GM19238 (cell line): Measurements from ENCODE around the gene MAF.

Source experiments
- DNase-seq: peaks from one replicate; pipeline ENCODE4 v3.0.0; 2011; ENCODE audit warnings: low spot score; ENCODE audit not compliant: insufficient read length

Gene MAF

DNA sequence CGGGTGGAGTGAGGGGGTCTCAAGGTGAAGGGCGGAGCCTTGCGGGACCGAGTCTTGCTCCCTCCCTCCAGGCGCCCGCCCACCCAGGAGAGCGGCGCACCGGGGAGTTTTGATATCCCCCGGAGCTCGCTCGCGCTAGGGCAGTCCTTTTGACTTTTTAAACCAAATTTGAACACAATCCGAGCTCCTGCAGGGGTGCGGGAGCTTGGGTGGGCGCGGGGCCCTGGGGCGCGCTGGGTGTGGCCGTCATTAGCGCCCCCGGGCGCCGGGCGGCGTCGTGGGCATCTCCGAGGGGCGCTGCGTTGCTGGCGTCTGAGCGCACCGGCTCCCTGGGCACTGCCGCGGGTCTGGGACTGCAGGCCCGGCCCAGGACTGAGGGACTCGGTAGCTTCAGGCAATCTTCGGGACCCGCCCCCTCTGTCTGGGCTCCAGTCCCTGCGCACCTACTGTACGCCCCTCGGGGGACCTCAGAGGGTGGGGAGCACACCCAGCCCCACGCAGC, 10.9 kb downstream of the MAF start:
- DNase-seq: no peak

GRCh38 chr16:79587897-79588296, 12.6 kb downstream of the MAF start:
- no peak for DNase-seq

DNA sequence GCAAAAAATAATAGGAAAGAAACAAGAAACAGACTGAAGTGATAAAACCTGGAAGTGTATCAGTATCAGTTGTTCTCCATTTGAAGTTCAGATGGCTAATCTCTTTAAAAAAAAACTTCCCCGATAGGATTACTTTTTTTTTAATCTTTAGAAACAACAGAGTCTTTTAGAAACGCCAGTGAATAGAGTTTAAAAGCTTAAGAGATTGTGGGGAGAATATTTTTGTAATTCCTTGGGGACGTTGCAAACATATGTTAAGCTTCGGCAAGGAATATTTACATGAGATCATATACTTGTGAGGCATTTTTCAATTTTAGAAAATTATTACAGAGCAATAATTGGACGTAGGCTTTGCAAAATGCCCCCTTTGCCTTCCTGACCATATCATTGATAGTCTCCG, 13.2 kb downstream of the MAF start:
- DNase-seq: no peak

- DNase-seq: no peak
Measured at GRCh38 chr16:79582789-79583188, 17.7 kb downstream of the MAF start.

DNA sequence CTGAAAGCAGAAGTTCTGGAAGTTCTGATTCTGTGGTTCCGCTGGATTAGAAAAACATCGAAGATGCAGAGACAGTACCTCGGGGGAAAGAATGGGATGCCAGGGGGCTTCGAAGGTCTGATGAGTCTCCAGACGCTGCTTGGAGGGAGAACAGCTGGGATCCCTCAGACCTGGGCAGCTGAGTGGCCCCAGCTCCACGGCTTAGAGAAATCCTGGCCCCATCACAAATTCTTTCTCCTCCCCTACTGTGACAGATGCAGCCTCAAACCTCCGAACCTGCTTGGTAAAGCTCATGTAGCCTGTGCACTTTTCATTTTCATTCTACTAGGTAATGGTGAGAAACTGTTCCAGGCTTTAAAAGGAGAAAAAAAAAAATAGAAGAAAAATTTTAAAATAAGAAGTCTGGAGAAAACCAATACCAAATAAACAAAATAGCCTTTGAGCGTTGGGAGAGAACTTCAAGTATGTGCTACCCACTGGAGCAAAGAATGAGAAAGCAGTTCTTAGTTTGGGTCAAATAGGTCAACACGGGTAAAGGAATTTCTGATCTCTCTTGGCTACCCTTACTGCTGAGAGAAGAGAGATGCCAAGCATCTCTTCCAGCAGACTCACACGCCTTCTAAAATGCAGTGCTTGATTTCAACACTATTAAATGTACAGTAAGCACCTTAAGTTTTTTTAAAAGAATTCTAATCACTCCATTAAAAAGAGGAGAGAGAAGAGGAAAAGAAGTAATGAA, 19.9 kb downstream of the MAF start:
- DNase-seq: no peak

- no peak for DNase-seq
Measured at GRCh38 chr16:79576602-79577001, 23.9 kb downstream of the MAF start.

GRCh38 chr16:79573884-79574283, 26.7 kb downstream of the MAF start:
- no peak for DNase-seq

DNA sequence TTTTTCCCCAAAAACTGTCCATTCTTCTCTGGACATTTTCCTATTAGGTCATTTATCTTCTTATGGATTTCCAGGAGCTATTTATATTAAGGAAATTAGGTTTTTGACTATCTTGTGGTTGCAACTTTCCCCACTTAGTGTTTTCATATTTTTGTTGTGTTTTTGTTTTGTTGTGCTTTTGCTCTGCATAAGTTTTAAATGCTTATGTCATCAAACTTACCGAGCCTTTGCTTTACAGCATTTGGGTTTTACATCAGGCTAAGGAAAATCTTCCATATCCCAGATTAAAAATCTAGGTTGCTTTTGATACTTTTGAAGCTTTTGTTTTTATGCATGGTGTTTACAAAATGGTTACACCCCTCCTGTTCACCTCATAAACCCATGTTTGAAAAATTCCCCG, 27.5 kb downstream of the MAF start:
- DNase-seq: no peak

DNA sequence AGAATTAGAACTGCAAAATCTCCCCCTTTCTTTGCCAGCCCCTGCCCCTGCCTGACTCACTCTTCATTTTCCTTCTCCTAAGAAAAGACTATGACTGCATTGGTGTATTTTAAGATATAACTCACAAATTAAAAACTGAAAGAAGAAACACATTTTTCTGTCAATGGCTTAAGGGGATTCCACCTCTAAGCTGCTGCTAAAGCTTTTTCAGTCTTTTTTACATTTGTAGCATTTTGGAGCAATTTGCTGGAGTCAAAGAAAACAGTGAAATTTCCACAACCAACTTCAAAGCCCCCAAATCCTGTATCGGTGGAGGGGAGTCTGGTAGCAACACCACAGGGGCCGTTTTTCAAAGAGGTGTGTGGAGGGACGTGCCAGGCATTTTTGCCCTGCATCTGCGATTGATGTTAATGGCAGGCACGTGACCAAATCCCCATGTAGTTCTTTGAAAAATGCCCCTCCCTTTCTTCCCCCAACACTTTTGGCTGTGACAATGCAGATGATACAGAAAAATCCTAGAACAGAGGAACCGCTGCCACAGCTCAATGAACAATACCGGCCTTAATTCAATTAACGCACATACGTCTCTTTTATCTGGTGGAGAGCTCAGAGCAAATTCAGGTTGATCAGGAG, 28.5 kb downstream of the MAF start:
- no peak for DNase-seq

- no peak for DNase-seq
Measured at GRCh38 chr16:79571065-79571902, 29.3 kb downstream of the MAF start.

DNA sequence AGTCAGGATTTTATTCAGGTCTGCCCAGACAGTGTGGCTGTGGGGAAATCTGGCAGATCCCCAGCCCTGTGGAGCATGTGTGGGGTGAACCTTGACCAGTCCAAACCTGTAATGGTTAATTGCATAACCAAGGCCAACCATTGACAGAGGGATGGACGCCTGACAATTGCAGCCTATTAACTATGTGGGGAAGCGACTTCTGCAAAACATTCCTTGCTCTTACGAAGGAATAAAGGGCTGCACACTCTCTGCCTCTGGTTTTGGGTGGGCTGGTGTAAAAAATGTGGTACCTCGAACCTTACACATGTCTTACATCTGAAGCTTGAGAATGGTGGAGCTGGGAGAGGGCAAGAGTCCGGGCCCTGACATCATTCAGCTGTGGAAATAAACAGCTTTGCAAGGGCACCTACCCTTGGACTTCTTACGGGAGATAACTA, 35.8 kb downstream of the MAF start:
- DNase-seq: no peak

DNA sequence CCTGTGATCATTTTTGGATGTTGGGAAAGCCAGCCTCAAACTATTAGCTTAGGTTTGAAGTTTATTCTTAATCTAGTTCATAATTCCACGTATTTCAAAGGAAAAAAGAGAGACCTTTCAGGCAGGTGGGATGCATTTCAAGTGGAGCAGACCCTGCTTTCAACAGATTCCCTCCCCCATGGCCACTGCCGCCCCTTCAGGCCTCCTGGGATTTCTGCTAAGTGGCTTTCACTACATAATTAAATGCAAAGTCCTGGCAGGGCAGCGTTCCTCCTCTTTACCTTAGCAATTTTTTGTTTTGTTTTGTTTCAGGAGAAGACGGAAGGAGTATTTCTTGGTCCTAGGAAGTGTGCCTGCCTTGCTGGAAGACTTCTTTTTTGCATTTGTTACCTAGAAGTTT, 36.6 kb downstream of the MAF start:
- DNase-seq: no peak

GRCh38 chr16:79562166-79562823, 38.2 kb downstream of the MAF start:
- no peak for DNase-seq

DNA sequence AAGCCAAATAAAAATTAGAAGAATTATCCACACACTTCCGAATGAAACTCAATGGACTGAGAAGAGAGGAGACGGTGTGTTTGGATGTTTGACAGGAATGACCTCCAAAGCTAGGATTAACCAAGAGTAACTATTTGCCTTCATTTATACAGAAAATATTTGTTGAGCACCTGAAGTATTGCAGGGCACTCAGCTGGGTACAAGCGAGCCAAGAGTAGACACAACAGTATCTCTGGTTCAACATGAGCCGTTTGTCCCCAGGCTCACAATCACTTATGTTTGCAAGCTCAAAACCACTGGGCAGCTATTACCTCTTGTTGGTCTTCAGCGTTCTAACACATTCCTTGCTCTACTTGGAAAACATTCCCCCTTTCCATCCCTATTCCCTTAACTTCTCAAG, 38.8 kb downstream of the MAF start:
- no peak for DNase-seq

DNA sequence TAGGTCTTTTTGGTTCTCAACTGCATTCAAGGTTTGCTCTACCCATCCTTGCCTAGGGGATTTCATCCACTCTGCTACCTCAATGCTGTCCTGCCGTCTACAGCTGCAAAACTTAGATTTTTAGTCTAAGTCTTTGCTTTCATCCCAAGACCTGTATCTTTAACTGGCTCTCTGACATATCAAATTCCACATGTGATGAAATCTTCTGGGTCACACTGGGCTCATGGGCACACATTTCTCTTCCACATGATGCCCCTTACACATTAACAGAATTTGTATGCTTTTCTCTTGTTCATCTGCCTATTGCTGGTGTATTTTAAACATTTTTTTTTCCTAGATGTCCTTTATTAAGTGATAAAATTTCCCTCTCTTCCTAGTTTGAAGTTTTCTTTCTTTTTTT, 39.6 kb downstream of the MAF start:
- no peak for DNase-seq

- DNase-seq: no peak
Measured at GRCh38 chr16:79560318-79560717, 40.2 kb downstream of the MAF start.

- no peak for DNase-seq
Measured at GRCh38 chr16:79559532-79559931, 41.0 kb downstream of the MAF start.

- DNase-seq: no peak
Measured at GRCh38 chr16:79557421-79557820, 43.1 kb downstream of the MAF start.

GRCh38 chr16:79554912-79555311, 45.6 kb downstream of the MAF start:
- no peak for DNase-seq

DNA sequence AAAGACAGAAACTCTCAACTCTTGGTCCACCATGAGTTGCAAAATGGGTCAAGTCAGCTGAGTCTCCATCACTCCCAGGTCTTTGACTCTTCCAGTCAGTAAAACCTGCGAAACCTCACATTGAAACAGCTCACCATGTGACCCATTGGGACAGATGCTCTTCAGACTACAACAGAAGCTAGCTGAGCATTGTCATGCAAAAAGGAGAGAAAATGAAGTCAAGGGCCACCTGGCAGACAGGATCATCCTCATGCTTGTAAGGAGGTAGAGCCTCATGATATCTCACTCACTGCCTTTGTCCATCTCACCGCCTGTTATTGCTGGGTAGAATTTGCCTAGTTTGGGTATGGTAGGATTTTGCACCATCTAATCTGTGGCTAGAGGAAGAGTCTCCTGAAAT, 50.2 kb downstream of the MAF start:
- no peak for DNase-seq

DNA sequence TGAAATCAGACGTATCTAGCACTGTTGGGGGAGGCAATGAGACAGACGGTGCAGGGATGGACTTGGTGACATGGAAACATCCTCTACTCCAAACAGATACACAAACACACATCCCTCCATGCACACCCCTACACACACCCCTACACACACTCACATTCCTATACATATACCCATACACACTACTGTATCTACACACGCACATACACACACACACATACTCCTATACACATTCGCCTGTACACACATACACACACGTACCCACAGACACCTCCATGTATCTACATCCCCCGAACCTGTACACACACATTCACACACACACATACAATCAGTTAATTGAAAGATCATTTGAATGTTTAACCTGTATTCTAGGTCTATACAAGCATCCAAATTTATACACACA, 53.5 kb downstream of the MAF start:
- DNase-seq: no peak
